ENCODE measurements around the gene MYH7B.
A peak's percentile ranks its signal among the peaks of the same experiment; 100 is the strongest.

MYH7B gene

DNA sequence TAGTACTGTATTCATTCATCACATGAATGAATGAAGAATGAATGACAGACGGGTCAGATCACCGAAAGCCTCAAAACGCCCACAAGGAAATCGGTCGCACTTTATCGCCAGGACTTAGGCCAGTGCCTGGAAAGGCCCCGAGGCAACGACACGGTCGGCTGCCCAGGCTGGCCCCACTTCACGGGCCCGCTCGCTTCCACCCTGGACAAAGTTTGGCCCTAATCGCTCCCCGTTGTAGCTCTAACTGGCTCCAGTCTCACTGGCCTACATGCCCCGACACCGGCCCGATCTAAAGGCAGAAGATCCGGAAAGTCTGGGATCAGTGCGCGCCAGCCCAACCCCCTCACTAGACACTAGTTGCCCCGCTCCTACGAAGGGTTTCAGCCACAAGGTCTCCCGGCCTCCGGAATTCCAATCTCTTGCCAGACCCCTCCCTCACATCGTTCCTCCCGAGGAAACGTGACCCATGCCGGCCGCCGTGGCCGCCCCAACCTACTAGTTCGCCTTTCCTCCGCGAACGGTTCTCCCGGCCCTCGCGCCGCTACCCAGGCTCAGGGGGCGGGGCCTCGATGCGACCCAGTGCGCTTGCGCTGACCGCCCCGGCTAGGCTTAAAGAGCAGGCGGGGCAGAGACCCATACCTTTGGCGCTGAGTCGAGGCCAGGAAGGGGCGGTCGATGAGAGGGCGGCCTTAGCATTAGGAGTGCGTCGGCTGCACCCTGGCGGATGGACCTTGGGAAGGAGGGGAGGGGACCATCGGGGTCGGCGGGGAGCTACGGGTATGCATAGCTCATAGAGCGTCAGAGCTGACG, at the start of gene MYH7B, which contains the start of gene GSS:
Gene MYH7B (plus strand): TSS at position 638 of the 810 bp plus-strand sequence. CDS start 22,138 bp downstream, outside the sequence.
Gene GSS (minus strand): TSS at position 576 of the 810 bp plus-strand sequence. CDS start 3,954 bp downstream, outside the sequence.
- DNase-seq: peak; percentile 100

DNA sequence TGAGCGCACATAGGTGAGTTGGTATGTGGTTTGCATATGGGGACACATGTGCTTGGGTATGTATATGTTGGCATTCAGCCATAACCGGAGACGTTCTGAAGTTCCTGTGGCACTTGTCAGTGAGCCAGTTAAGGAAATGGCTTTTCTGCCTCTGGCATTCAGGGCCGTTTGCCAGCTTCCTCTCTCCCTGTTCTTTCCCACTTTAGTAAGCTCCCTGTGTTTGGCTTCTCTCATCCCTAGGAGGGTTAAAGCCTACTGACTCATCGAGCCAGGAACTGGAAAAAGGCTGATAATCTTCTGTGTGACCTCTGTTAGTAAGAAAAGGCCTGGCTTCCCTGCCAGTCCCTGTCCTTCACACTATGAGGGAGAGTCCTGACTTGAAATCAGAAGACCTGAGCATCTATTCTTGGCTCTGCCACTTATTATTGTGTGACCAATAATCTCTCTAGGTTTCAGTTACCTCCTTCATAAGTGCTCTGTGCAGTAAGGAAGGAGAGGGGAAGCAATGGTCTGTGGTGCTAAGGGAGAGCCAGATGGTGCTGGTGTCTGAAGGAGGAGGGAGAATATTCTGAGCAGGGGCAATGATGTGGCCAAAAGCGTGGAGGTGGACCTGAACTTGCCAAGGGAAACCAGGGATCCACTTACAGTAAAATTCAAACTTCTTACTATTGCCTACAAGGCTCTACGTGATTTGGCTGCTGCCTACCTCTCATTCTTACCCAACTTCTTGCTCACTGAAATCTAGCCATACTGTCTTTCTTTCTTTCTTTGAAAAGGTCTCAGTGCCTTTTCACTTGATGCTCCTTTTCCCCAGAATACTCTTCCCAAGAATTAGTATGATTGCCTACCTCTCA, 47.8 kb upstream of the MYH7B start:
- DNase-seq: peak; percentile 21

DNA sequence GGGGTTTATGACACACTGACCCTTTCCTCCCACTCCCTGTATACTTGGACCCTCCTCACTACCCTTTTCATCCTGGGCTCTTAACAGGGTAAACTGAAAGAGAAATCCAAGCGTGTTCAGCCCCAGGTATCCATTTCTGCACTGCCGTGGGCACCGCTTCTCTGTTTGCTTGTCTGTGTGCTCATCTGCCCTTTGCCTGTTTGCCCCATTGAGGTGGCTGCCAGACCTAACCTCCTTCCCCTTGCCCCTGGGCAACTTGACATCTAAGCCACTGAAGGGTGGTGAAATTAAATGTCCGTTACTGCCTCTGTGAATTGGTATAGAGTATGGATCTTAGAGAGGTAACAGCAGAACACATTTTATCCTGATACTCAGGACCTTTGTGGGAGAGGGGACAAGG, 40.5 kb upstream of the MYH7B start:
- DNase-seq: no peak

DNA sequence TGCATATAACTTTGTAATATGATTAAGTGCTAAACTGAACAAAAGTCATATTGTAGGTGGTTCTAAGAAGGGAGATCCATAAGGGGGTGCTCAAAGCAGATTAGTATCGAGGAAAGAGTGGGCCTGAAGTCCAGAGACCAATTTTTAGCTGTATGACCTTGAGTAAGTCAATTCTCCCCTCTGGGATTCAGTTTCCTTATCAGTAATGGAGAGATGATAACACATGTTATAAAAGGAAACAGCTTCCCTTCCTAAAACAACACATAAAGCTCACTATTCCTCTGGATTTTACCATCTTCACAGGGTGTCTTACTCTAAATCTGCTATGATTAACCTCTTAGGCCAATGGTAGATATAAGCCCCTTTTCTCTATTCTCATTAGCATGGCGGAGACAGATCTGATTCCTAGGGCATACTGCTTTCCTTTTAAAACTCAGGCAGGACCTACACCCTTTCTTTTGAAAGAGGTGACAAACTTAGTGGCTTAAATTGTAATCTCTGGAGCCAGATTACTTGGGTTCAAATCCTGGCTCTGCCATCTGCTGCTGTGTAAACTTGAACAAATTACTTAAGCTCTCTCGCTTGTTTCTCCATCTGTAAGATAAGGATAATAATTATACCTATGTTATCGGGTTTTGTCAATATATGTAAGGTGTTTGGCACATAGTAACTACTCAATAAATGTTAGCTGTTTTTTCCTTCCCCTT, 39.8 kb upstream of the MYH7B start:
- no peak for DNase-seq

DNA sequence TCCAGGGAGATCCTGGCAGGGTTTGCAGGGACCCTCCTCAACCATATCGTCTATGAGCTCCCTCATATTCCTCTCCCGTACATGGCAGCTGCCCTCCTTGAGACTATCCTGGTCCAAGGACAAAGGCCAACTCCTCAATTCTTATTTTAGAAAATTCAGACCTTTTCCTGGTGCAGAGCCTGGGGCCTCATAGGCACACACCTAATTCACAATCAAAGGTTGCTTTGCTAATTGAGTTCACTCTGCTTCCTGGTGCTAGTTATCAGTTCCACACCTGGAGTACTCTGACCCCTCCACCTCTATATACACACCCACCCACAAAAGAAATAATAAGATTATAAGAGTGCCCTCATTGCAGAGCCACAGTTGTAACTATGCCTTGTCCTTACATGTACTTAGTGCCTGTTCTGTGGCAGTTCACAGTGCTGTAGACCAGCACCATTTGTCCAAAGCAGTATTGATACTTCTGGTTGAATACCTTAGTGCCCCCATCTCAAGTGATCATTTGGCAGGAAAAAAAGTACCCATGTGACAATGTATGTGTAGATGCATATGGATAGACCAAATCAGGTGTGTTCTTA, 38.8 kb upstream of the MYH7B start:
- DNase-seq: no peak

DNA sequence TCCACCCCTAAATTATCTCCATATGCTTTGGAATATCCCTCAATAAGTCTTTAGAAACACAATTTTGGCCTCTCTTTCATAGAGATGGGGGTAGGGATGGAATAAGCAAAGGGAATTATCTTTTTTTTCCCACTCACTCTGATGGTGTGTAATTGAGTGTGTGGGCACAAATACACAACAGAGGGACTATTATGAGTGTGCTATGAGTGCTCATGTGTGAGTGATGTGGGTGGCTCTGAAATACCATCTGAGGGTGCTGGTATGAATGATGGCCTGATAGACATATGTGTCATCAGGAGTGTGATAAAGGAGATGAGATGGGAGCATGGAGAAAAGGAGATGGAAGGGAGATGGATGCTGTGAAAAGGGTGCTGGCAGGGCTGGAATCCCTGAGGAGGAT, 35.6 kb upstream of the MYH7B start:
- DNase-seq: no peak

DNA sequence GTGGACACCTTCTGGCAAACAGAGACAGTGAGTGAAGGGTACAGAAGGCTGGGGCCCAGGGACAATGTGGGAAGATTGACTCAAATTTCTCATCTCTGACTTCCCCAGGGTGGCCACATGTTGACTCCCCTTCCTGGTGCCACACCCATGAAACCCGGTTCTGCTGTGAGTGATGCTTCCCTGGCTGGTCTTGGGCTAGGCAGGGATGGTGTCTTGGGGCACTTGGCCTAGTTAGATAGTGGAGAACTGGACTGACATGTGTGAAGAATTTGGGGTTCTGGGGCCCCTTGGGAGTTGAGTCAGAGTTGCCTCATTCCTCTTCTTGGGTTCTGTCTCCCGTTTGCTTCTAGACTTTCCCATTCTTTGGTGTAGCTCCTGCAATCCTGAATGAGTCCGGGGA, 34.2 kb upstream of the MYH7B start:
- peak; percentile 46 for DNase-seq

DNA sequence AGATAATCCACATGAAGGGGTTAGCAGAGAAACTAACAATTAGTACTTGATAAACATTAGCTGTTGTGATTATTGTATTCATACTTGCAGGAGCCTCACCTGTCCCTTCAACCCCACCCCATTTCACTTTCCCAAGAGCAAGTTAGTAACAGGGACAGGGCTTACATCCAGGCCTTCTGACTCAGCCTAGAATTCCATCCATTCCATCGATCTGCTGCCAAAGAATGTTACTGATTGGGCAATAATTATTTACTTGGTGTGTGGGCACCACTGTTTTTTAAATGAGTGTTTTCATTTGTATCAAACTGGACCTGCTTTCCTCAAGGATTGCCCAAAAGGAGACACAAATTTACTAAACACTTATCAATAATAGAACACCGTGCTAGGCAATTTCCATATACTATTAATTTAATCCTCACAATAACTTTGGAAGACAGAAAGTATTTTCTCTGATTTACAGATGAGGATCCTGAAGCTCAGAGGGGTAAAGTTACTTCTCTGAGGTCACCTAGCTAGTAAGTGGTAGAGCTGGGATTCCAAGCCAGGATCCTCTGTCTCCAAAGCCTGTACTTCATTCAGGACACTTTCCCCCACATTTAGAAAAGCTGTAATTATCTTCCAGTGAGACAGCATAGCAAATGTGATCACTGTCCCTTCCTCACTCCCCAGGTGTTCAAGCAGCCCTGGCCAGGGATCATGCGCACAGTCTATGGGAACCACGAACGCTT, 32.9 kb upstream of the MYH7B start:
- no peak for DNase-seq

DNA sequence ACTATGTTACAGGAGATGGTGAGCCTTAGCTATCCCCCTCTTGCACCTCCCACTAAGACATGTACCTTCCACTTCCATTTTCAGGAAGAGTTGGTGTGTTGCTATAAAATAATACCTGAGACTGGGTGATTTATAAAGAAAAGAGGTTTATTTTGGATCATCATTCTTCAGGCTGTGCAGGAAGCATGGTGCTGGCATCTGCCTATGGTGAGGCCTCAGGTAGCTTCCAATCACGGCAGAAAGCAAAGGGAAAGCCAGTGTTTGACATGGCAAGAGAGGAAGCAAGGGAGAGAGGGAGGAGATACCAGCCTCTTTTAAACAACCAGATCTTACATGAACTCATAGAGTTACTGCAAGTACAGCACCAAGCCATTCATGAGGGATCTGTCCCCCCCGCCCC, 32.3 kb upstream of the MYH7B start:
- DNase-seq: no peak

DNA sequence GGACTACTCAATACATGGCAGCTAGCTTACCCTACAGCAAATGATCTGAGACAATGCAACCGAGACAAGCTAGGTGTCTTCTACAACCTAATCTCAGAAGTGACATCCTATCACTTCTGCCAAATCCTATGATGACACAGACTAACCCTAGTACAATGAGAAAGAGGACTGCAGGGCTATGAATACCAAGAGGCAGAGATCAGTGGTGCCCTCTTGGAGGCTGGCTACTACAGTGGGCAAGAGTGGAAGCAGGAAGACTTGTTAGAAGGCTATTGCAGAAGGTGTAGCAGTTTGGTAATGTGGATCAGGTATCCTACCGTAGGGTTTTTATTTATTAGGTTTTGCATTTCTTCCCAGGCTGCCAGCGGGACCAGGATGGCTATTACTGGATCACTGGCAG, 30.3 kb upstream of the MYH7B start:
- DNase-seq: no peak

DNA sequence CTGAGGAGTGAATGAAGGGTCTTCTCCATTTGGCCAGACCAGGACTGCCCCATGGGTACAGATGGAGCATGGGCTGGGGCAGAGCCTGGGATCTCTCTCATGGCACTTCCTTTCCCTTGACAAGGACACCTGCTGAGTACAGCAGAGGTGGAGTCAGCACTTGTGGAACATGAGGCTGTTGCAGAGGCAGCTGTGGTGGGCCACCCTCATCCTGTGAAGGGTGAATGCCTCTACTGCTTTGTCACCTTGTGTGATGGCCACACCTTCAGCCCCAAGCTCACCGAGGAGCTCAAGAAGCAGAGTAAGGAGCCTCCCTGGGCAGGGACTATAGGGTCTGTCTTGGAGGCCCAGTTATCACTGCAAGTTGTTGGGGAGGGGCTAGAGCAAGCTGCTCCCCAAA, 29.7 kb upstream of the MYH7B start:
- DNase-seq: no peak

DNA sequence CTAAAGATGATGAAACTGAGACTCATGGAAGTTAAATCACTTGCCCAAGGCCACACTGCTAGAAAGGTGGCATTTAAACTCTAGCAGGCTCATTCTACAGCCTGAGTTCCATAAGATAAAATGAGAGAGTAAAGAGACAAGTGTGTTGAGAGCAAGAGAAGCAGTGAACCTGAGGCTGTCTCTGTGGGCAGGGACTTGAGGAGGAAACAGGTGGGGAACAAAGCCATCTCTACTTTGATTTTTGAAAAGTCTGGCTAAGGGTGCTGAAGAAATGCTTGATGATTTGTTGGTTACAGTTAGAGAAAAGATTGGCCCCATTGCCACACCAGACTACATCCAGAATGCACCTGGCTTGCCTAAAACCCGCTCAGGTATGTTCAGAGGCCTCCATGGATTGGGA, 29.1 kb upstream of the MYH7B start:
- DNase-seq: no peak

DNA sequence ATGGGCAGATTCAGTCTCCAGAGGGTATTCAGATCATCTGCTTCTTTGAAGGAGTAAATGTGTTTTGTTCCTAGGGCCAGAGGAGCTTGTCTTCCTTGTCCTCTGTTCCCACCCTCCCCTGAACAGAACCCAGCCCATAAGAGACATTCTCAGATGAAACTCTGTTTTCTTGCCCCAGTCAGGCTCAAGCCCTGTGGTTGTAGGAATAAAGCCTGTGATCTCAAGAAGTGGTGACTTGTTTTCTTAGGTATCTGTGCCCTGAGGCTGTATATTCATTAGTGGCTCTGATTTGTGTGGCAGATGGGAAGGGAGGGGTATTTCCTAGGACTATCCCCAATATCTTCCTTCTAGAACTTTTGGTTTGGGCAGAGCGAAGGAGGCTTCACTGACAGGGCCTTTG, 27.9 kb upstream of the MYH7B start:
- DNase-seq: no peak

DNA sequence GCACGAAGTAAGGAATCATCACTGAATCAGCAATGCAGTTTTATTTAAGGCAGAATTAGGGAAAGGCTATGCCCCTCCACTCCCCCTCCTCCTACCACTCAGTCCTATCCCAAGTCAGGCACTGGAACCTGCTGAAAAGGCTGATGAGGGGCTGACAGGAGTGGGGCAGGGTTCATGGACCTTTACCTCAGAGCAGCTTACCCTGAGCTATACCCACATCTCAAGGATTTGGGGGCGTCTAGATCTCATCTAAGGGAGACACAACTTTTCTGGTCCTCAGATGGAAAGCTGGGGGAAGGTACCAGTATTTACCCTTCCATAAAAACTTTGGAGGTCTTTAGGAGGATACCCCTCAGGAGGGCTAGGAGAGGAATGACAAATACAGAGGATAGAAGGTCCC, 27.3 kb upstream of the MYH7B start:
- DNase-seq: no peak

DNA sequence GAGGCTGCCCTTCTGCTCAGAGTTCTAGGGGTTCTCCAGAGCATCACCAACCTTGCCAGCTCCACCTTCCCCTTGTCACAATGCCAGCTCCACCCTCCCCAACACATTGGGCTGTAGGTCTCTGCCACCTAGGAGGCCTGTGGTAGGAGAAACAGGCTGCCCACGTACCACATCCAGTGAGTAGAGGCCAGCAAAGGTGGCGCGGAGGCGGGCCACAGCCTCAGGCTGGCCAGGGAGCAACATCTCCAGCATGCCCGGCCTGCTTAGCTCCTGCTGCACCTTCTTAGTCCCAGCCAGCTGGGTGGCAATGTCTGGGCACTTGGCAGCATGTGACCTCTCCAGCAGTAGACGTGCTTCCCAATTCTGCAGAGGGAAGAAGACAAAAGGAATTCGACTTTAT, 23.9 kb upstream of the MYH7B start:
- DNase-seq: no peak

DNA sequence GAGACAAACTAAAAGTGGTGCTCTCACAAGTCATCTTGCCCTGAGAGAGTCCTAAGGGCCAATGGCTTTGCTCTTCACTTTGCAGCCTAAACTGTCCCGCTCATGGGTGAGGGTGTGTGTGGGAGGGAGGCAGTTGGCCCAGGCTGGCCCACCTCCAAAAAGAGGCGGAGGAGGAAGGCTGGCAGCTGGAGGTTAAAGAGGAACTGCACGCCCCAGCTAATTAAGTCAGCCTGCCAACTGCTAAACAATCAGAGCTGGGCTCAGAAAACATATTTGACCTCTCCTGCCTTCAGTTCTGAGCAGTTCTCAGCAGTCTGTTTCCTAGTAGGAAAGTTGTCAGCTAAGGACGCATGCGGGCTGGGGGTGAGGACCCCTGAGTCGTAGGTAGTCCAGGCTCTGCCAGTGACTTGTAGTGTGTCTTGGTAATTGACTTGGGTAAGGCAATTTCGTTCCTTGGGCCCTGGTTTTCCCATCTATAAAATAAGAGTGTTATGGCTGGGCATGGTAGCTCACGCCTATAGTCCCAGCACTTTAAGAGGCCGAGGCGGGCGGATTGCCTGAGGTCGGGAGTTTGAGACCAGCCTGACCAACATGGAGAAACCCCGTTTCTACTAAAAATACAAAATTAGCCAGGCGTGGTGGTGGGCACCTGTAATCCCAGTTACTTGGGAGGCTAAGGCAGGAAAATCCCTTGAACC, 17.1 kb upstream of the MYH7B start:
- no peak for DNase-seq

DNA sequence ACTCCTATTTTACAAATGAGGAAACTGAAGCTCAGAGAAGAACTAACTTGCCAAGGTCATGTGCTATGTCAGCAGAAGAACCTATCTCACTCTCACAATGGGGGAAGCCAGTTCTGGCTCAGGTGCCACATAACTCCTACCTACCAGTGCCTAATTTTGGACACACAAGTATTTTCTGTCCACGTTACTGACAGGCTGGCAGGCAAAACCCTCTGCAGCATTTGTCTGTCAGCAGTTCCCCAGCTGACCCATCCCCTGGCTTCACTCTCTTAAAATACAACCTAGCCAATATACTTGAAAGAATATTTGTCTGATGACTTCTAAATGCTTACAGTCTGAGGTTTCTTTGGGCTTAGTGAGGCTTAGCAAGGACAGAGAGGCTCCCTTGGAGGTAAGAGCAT, 15.6 kb upstream of the MYH7B start:
- DNase-seq: no peak

DNA sequence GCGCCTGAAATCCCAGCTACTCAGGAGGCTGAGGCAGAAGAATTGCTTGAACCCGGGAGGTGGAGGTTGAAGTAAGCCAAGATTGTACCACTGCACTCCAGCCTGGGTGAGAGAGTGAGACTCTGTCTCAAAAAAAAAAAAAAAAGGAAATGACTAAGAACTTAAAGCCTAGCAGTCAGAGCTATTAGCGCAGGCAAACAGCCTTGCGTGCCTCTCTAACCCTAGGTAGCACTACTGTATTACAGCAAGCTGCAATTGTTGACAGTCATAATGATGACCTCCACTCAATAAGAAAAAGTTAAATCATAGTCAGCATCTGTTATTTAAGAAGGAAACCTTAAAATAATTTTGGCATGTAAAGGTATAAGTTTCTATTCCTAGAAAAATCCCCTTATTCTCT, 14.4 kb upstream of the MYH7B start:
- DNase-seq: no peak

DNA sequence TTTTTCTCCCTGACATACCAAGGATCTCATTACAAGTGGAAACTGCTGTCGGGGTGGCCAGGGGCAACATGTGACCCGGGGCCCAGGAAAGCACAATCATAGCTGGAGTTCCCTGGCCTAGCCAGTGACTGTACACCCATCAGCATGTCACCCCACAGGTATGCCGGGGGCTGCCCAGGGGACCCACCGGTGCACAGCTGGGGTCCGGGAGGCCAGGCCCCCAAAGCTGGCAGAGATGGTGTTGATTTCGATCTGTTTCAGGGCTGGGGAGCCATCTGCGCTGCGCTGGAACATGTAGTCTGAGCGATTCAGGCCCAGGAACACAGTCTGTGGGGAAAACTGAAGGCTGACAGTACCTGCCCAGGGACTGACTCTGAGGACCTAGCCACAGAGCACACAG, 13.4 kb upstream of the MYH7B start:
- DNase-seq: no peak

DNA sequence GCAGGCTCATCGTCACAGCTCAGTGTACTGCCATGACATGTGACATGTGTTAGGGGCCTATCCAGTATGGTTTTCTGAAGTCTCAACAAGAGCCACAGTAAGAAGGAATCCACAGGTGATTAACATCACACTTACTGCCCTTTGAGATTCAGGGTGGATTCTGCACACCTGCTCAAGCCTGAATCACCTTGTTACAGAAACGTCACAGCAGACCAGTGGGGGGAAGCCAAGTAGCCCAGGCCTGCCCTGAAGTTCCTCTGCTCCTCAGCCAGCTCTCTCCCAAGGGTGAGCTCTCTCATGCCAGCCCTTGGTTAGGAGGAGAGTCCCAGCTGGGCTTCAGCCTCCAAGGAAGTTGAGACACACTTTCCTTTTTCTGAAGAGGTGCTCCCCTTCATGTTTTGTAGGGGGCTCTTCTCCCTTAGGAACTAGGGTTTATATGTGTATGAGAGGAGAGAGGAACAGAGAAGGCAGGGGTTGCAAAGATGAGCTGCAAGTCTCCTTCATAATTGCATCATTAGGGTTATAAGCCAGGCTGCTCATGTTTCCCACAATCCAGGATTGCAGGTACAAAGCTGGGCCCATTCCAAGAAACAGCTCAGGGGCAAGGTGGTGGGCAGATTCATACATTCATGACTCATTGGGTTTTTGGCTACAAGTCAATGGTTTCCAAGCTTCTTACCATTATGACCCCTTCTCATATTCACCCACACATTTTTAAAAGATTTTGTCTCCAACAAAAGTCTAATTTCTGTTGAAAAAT, 11.7 kb upstream of the MYH7B start:
- DNase-seq: no peak

Data from stimulated activated CD8-positive, alpha-beta memory T cell treated with anti-CD3 and anti-CD28 coated beads, Interleukin-4, amount 100 ng/mL, for 48 hours (primary cell).